Mesendoderm (in vitro differentiated cells): ENCODE results near the gene DLG2.
"Not testable (repeated sequence)": the region's sequence is repeated elsewhere in the genome, so short reads cannot be mapped to it uniquely, and the experiment has no call there.

Experiments
- DNase-seq: peaks from one replicate; pipeline ENCODE4 v3.0.0; 2013
- H2AK5ac ChIP-seq: 2 replicates; pipeline ENCODE4 v1.6.1; 2013; ENCODE audit warnings: low read length, inconsistent platforms
- H2BK120ac ChIP-seq: 2 replicates; pipeline ENCODE4 v1.6.1; 2013; ENCODE audit warnings: low read depth, mild to moderate bottlenecking, low read length, moderate library complexity, mixed read lengths
- H2BK15ac ChIP-seq: replicated peaks from 2 replicates; pipeline ENCODE4 v1.6.1; 2013; ENCODE audit warnings: low read depth, mild to moderate bottlenecking, moderate library complexity
- H2BK5ac ChIP-seq: 2 replicates; pipeline ENCODE4 v1.6.1; 2013; ENCODE audit warnings: low read length, inconsistent platforms
- H3K18ac ChIP-seq: 2 replicates; pipeline ENCODE4 v1.6.1; 2013; ENCODE audit warnings: mild to moderate bottlenecking, low read length, mixed read lengths
- H3K23ac ChIP-seq: one replicate; pipeline ENCODE4 v1.6.1; 2013; ENCODE audit warnings: low read length
- H3K27ac ChIP-seq: 2 replicates; pipeline ENCODE4 v1.5.1; 2013; ENCODE audit warnings: low read depth, mild to moderate bottlenecking, inconsistent platforms, low read length, moderate library complexity
- H3K27me3 ChIP-seq: 2 replicates; pipeline ENCODE4 v1.6.1; 2013; ENCODE audit warnings: low read length, control low read depth, mild to moderate bottlenecking, inconsistent platforms; ENCODE audit not compliant: insufficient read depth, poor library complexity
- H3K36me3 ChIP-seq: 2 replicates; pipeline ENCODE4 v1.6.1; 2013; ENCODE audit warnings: low read length, inconsistent platforms; ENCODE audit not compliant: control insufficient read depth, insufficient read depth
- H3K4ac ChIP-seq: one replicate; pipeline ENCODE4 v1.6.1; 2013; ENCODE audit warnings: low read depth, mild to moderate bottlenecking, low read length, moderate library complexity
- H3K4me1 ChIP-seq: 2 replicates; pipeline ENCODE4 v1.6.1; 2013; ENCODE audit warnings: low read depth, low read length, inconsistent platforms; ENCODE audit not compliant: control insufficient read depth
- H3K4me2 ChIP-seq: 2 replicates; pipeline ENCODE4 v1.6.1; 2013; ENCODE audit warnings: low read length
- H3K4me3 ChIP-seq: 2 replicates; pipeline ENCODE4 v1.5.1; 2013; ENCODE audit warnings: mild to moderate bottlenecking, low read length
- H3K56ac ChIP-seq: one replicate; pipeline ENCODE4 v1.6.1; 2013; ENCODE audit warnings: low read length
- H3K79me1 ChIP-seq: 2 replicates; pipeline ENCODE4 v1.6.1; 2013; ENCODE audit warnings: low read length, inconsistent platforms
- H3K79me2 ChIP-seq: 2 replicates; pipeline ENCODE4 v1.6.1; 2013; ENCODE audit warnings: mild to moderate bottlenecking, low read length; ENCODE audit not compliant: control insufficient read depth, insufficient read depth
- H3K9ac ChIP-seq: 2 replicates; pipeline ENCODE4 v1.6.1; 2013; ENCODE audit warnings: low read length, inconsistent platforms
- H4K5ac ChIP-seq: one replicate; pipeline ENCODE4 v1.6.1; 2013; ENCODE audit warnings: low read length
- H4K8ac ChIP-seq: one replicate; pipeline ENCODE4 v1.6.1; 2013; ENCODE audit warnings: low read depth, mild to moderate bottlenecking, control low read depth, low read length, moderate library complexity
- WGBS: extraction: QIAGEN DNeasy Blood & Tissue Kit; methylation state at CpG from one replicate; pipeline ENCODE4 v1.1.7; 2013; ENCODE audit warnings: low lambda C conversion rate, missing lambda C conversion rate; ENCODE audit not compliant: insufficient coverage; ENCODE audit errors: extremely low coverage; 5-methylcytosine and 5-hydroxymethylcytosine counted together

The DLG2 gene

DNA sequence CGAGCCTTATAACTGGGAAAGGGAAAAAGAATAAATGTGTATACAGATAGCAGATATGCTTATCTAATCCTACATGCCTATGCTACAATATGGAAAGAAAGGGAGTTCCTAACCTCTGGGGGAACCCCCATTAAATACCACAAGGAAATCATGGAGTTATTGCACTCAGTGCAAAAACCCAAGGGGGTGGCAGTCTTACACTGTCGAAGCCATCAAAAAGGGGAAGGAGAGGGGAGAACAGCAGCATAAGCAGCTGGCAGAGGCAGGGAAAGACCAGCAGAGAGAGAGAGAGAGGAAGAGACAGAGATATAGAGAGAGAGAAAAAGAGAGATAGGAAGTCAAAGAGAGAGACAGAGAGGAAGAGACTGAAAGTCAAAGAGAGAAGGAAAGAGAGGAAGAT, 15.5 kb downstream of the DLG2 start:
- not testable (repeated sequence) for H4K8ac ChIP-seq, H3K27me3 ChIP-seq, H2BK15ac ChIP-seq, H3K79me1 ChIP-seq, H4K5ac ChIP-seq, H3K36me3 ChIP-seq, H2BK5ac ChIP-seq, H3K9ac ChIP-seq, H3K4me1 ChIP-seq, H3K27ac ChIP-seq, DNase-seq, H3K4me3 ChIP-seq, H2AK5ac ChIP-seq, H3K4ac ChIP-seq, H3K79me2 ChIP-seq, H3K56ac ChIP-seq, H3K18ac ChIP-seq, H3K23ac ChIP-seq, H2BK120ac ChIP-seq, H3K4me2 ChIP-seq
- WGBS, result no CpG with 5 or more reads among the region's 2 CpGs

DNA sequence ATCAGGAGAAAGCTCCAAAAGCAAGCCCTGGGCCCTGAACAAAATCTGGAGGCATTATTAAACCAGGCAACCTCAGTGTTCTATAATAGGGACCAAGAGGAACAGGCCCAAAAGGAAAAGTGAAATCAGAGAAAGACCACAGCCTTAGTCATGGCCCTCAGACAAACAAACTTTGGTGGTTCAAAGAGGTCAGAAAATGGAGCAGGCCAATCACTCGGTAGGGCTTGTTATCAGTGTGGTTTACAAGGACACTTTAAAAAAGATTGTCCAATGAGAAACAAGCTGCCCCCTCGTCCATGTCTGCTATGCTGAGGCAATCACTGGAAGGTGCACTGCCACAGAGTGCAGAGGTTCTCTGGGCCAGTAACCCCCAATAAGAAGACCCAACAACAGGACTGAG, 17.9 kb downstream of the DLG2 start:
- not testable (repeated sequence) for H4K5ac ChIP-seq, H3K27ac ChIP-seq, H2BK120ac ChIP-seq, H4K8ac ChIP-seq, H3K36me3 ChIP-seq, H3K18ac ChIP-seq, H3K4me1 ChIP-seq, H3K56ac ChIP-seq, H3K4me2 ChIP-seq, H2AK5ac ChIP-seq, H3K4ac ChIP-seq, H3K4me3 ChIP-seq, H3K79me2 ChIP-seq, H3K23ac ChIP-seq, H2BK5ac ChIP-seq, H3K9ac ChIP-seq, H3K27me3 ChIP-seq, DNase-seq, H2BK15ac ChIP-seq, H3K79me1 ChIP-seq
- no CpG with 5 or more reads among the region's 2 CpGs for WGBS

DNA sequence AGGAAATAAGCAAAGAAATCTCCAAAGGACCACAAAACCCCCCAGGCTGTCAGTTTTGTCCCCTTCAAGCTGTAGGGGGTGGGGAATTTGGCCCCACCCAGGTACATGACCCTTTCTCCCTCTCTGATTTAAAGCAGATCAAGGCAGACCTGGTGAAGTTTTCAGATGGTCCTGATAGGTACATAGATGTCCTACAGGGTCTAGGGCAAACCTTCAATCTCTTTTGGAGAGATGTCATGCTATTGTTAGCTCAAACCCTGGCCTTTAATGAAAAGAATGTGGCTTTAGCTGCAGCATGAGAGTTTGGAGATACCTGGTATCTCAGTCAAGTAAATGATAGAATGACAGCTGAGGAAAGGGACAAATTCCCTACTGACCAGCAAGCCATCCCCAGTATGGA, 18.5 kb downstream of the DLG2 start:
- H3K79me1 ChIP-seq, H3K4ac ChIP-seq, H3K27me3 ChIP-seq, H3K4me2 ChIP-seq, H3K56ac ChIP-seq, H3K18ac ChIP-seq, DNase-seq, H3K4me1 ChIP-seq, H3K4me3 ChIP-seq, H2AK5ac ChIP-seq, H4K5ac ChIP-seq, H3K36me3 ChIP-seq, H3K27ac ChIP-seq, H3K9ac ChIP-seq, H3K23ac ChIP-seq, H3K79me2 ChIP-seq, H4K8ac ChIP-seq, H2BK120ac ChIP-seq, H2BK5ac ChIP-seq, H2BK15ac ChIP-seq: not testable (repeated sequence)

GRCh38 chr11:85606237-85606636, 20.9 kb downstream of the DLG2 start:
- H3K36me3 ChIP-seq, H3K4me1 ChIP-seq, H2AK5ac ChIP-seq, H2BK15ac ChIP-seq, H4K5ac ChIP-seq, H3K79me1 ChIP-seq, H2BK120ac ChIP-seq, H3K23ac ChIP-seq, DNase-seq, H3K18ac ChIP-seq, H3K27me3 ChIP-seq, H3K9ac ChIP-seq, H3K56ac ChIP-seq, H2BK5ac ChIP-seq, H3K4me2 ChIP-seq, H3K27ac ChIP-seq, H3K79me2 ChIP-seq, H4K8ac ChIP-seq, H3K4me3 ChIP-seq, H3K4ac ChIP-seq: not testable (repeated sequence)
- no CpG with 5 or more reads among the region's 3 CpGs for WGBS

DNA sequence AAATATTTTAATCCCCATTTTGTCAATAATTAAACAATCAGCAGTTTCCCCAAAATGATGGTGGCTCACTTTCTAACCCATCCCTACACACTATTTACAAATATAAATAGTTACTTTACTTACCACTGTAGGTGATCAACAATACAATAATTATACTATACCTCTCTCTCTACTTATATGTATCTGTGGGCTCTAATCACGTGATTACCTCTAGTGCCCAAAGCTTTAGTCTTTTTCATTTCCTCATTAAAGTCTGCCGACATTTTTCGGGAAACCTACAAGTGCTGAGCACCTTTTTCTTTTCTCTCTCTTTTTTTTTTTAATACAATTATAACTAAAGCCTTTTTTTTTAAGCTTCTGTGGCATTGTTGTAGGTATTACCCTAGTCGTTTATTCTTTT, 23.9 kb downstream of the DLG2 start:
- H4K5ac ChIP-seq, result no peak overlapping the region
- H3K4me2 ChIP-seq, result no peak overlapping the region
- H3K36me3 ChIP-seq, result no peaks in the 10 kb centered on the region
- H2BK120ac ChIP-seq, result no peak overlapping the region
- H3K4me1 ChIP-seq, result no peaks in the 10 kb centered on the region
- H3K18ac ChIP-seq, result no peak overlapping the region
- no peaks in the 10 kb centered on the region for H3K79me1 ChIP-seq
- H3K4me3 ChIP-seq, result no peak overlapping the region
- no peaks in the 10 kb centered on the region for H3K27me3 ChIP-seq
- no peak overlapping the region for H3K56ac ChIP-seq
- H3K79me2 ChIP-seq, result no peaks in the 10 kb centered on the region
- H2BK15ac ChIP-seq, result no peak overlapping the region
- no peak overlapping the region for H3K4ac ChIP-seq
- no peak overlapping the region for H2BK5ac ChIP-seq
- H3K9ac ChIP-seq, result no peak overlapping the region
- no CpG with 5 or more reads among the region's 4 CpGs for WGBS
- no peak overlapping the region for H3K27ac ChIP-seq
- H3K23ac ChIP-seq, result no peak overlapping the region
- H2AK5ac ChIP-seq, result no peak overlapping the region
- no peak for DNase-seq
- H4K8ac ChIP-seq, result no peak overlapping the region

GRCh38 chr11:85602526-85603213, 24.5 kb downstream of the DLG2 start:
- WGBS, result no CpG with 5 or more reads among the region's 2 CpGs
- Histone ChIP-seq H3K27me3 (no peaks in the 10 kb centered on the region), H2BK120ac (no peak overlapping the region), H3K18ac (no peak overlapping the region), H3K27ac (no peak overlapping the region), H4K8ac (no peak overlapping the region), H3K23ac (no peak overlapping the region), H3K79me1 (no peaks in the 10 kb centered on the region), H2AK5ac (no peak overlapping the region), H4K5ac (no peak overlapping the region), H3K4me3 (no peak overlapping the region), H3K4ac (no peak overlapping the region), H3K4me2 (no peak overlapping the region), H3K36me3 (no peaks in the 10 kb centered on the region), H3K79me2 (no peaks in the 10 kb centered on the region), H3K9ac (no peak overlapping the region), H2BK5ac (no peak overlapping the region), H2BK15ac (no peak overlapping the region), H3K56ac (no peak overlapping the region), H3K4me1 (no peaks in the 10 kb centered on the region)
- DNase-seq, result no peak
